ENCODE results near the gene CTSH.
A peak's percentile ranks its signal among the peaks of the same experiment; 100 is the strongest.
"Not testable (repeated sequence)": the region's sequence is repeated elsewhere in the genome, so short reads cannot be mapped to it uniquely, and the experiment has no call there.

Gene CTSH

DNA sequence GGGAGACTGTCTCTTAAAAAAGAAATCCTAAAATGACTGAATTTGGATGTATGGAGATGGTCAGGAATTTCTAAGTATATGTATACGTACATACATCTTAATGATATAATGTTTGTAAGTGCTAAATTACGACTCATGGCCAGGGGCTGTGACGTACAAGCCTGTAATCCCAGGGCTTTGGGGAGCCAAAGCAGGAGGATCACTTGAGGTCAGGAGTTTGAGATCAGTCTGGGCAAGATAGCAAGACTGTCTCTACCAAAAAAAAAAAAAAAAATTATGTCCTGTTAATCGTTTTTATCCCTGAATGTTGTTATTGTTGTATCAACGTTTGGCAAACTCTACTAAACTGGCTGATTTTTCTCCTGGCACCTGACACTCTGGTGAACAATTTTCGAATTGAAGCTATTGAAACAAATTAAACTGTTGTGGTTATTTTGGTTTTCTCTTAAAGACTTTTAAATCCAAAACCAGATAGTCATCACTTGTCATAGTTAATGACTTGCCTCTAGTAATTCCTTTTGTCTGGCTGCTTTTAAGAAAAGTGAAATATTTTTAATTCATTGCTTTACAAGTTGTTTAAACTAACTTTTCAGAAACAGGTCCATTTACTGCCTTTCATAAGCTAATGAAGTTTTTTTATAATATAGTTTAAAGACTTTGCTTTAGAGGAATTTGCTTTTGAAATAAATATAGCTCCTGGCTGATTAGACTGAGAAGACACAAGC is 65.2 kb downstream of the CTSH start:
- no peak for DNase-seq

DNA sequence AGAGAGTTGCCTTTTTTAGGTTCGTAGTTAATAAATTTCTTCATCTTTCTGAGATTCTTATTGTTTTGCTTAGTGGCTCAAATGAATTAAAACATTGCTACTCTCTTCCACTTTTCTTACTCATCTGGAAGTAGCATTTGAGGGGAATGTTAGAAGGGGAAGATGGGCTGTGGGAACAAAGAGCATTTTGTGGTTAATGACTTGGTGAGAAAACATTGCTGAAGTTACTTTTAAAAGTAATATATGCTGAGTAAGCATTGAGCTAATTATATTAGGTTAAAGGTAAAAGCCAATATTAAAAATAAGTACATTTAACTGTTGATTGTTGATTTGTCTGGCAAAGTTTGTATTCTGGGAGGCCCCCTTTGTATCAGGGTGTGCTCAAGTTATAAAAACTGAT is 66.5 kb downstream of the CTSH start:
- DNase-seq: no peak

DNA sequence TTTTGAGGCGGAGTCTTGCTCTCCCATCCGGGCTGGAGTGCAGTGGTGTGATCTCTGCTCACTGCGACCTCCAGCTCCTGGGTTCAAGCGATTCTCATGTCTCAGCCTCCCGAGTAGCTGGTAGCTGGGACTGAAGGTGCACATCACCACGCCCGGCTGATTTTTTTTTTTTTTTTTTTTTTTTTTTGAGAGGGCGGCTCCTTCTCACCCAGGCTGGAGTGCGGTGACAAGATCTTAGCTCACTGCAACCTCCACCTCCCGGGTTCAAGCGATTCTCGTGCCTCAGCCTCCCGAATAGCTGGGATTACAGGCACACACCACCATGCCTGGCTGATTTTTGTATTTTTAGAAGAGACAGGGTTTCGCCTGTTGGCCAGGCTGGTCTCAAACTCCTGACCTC is 67.9 kb downstream of the CTSH start:
- not testable (repeated sequence) for DNase-seq

DNA sequence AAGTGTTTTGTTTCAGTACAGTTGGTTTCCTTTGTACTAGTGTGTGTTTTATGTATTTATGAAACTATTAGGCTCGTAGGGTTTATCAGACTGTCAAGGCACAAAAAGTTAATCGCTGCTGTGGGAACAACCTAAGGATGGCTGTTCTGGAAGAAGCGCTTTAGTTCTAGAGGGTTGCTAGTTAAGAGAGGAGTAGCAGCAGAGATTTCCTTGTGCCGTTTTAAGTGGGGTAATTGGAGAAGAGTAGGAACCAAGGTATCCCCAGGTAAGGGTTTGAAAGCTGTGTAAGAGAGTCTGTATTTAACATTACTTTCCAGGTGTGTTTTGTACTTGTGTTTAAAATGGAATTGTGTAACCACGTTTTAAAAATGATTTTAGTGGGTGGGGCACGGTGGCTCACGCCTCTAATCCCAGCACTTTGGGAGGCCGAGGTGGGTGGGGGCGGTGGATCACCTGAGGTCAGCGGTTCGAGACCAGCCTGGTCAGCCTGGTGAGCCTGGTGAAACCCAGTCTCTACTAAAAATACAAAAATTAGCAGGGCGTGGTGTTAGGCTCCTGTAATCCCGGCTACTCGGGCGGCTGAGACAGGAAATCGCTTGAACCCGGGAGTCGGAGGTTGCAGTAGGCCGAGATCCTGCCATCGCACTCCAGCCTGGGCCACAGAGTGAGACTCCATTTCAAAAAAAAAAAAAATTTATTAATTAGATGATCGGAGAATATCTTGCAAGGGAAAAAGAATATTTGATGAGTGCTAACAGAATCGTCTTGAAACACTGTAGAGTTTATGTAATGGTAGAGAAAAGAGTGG is 69.5 kb downstream of the CTSH start:
- DNase-seq: no peak

DNA sequence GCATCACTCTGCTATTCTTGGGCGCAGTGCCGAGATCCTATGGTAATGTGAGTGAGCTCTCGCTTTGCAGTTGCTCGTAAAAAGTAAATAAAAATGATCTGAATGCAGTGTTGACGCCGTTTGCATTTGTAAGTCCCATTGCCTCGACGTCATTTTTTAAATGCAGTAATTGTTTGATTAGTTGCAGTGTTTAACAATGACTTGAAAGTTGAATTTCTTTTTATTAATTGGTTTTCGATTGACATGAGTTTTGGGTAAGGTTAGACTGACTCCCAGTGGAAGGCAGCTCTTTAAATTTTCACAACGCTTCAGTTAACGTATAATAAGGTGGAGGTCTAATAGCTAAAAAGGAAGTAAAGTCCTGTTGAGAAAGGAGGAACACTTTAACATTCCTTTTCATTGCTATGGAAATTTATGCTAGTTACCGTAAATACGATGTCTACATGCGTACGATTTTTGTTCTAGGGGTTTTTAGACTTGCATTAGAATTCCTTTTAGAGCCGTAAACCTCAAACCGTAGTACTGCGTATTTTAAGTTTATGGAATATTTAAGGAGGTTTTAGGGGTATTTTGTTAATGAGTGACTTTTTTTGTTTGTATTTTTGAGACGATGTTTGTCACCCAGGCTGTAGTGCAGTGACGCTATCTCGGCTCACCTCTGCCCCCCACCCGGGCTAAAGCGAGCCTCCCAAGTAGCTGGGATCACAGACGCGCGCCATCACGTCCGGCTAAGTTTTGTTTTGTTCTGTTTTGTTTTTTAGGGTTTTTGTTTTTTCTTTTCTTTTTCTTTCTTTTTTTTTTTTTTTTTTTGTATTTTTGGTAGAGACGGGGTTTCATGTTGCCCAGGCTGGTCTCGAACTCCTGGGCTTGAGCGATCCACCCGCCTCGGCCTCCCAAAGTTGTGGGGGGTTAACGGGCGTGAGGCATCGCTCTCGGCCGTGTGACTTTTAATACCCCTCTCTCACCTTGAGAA is 70.8 kb downstream of the CTSH start:
- DNase-seq: peak; percentile 20

DNA sequence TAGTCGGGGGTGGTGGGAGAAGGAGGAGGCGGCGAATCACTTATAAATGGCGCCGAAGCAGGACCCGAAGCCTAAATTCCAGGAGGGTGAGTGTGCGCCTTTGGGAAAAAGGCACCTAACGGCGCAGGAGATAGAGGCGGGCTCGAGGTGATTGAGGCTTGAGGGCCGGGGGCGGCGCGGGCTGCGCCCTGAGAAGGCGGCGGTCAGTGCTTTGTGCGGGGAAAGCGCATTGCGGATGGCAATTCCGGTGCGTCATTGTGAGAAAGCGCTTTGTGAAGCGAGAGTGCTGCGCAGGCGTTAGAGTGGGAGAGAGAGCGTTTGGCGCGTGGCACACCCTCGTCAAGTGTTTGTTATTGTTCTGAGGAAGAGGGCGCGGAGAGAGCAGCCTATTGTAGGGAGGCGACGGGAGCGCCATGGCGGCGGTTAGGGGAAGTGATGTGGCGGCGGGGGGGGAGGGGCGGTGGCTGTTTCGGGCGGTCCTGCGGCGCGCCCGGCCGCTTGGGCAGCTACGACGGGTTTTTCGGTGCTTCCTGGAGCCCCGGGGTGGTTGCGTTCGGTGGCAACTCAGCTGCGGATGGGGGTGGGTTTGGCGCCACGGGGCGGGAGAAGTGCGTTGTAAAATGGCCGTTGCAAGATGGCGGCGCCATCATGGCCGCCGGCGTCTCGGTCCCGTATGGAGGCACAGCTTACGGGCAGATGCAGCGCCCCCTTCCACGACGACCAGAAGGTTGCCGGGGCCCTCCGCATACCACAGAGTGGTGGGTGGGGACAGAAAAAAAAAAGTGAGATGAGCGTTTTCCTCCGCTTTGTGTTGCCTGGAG is 71.7 kb downstream of the CTSH start:
- DNase-seq: peak; percentile 94

DNA sequence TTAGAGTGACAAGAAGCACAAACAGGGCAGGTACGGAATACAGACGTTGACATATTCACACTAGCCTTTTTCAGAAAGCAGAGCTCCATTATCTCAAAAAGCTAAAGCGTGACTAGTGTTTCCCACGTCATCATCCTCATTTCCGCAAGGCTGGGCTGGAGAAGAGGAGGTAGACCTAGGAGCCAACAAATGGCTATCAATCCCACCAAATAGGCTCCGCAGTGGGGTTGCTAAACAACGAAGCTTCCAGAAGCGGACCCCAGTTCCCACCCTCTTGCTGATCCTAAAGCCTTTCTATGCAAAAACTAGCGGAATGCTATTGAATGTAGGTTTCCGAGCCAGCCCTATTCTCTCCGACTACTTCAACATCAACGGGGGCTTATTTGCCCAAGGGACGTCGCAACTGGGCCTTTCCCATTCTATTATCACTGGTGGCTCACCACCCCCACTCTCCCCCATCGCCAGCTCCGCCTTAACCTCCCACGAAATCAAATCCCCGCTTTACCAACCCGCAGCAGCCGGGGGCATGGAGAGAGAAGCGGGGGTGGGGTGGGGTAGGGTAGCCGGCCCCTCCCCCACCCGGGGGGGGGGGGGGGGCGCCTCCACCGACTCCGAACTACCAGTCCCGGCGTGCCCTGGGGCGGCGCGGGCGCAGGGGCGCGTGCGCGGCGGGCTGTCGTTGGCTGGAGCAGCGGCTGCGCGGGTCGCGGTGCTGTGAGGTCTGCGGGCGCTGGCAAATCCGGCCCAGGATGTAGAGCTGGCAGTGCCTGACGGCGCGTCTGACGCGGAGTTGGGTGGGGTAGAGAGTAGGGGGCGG is 72.5 kb downstream of the CTSH start, which contains the start of gene MORF4L1:
Gene MORF4L1 (plus strand): TSS at position 736 of the 817 bp plus-strand sequence. CDS start 128 bp downstream, outside the sequence.
- DNase-seq: peak; percentile 94

DNA sequence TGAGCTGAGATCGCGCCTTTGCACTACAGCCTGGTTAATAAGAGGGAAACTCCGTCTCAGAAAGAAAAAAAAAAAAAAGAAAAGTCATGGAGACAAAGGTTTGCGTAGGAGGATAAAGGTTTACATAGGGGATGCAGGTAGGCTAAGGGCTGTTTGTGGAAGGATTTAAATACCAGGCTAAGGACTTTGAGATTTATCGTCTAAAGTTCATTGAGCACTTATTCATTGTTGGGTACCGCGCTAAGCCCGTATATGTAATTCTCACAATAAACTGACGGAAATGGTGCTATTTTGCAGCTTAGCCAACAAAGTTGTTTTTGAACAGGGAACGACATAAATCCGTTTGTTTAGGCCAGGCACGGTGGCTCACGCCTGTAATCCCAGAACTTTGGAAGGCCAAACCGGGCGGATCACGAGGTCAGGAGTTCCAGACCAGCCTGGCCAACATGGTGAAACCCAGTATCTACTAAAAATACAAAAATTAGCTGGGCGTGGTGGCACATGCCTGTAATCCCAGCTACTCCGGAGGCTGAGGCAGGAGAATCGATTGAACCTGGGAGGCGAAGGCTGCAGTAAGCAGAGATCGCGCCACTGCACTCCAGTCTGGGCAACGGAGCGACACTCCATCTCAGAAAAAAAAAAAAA is 73.2 kb downstream of the CTSH start:
- DNase-seq: peak; percentile 9
